SK-N-SH (cell line): ENCODE measurements around the gene COL25A1. TPM values are rescaled to one million over a fixed set of nuclear protein-coding genes. Genes with fewer than 3 reads are reported as not detected.

Experiments
- CTCF ChIA-PET: fragments of 300-600, 350-600 bp; formaldehyde crosslinking; extraction: SDS; loops from one replicate; lab custom pipeline; 2021; lab: Yijun Ruan, JAX
- POLR2A ChIA-PET: fragments of 350-600 bp; sonication (Branson Sonifier 250); formaldehyde crosslinking; extraction: SDS; loops from one replicate; lab custom pipeline; 2020; ENCODE audit warnings: antibody characterized with exemption, inconsistent platforms; lab: Yijun Ruan, JAX
- DNase-seq: peaks from one replicate; pipeline ENCODE4 v3.0.0; 2012
- H2AFZ ChIP-seq: fragments of 200-600 bp; sonication (generic); 2 replicates; pipeline ENCODE4 v1.8.1; 2016; ENCODE audit warnings: antibody characterized with exemption, mild to moderate bottlenecking, low read depth
- H3F3A ChIP-seq: fragments of 200-600 bp; sonication (generic); replicated peaks from 2 replicates; pipeline ENCODE3; 2016; ENCODE audit warnings: antibody characterized with exemption, mild to moderate bottlenecking; ENCODE audit not compliant: insufficient read depth
- H3K27ac ChIP-seq, 2 experiments: fragments of 200-500 bp in 1 of 2; fragments of 200-600 bp in 1 of 2; sonication (Bioruptor generic) in 1 of 2; sonication (generic), shearing (Covaris generic) in 1 of 2; 2 replicates each; pipeline versions ENCODE4 v1.5.1 to v1.6.1; 2014 to 2016; ENCODE audit warnings: low read depth in 2 of 2, inconsistent platforms in 1 of 2, low read length in 1 of 2, mild to moderate bottlenecking in 1 of 2, mixed read lengths in 1 of 2
- H3K27me3 ChIP-seq: fragments of 200-600 bp; sonication (generic), shearing (Covaris generic); 2 replicates; pipeline ENCODE4 v1.6.1; 2016; ENCODE audit warnings: mixed run types; ENCODE audit not compliant: insufficient read depth
- H3K36me3 ChIP-seq, 2 experiments: fragments of 200-500 bp in 1 of 2; fragments of 200-600 bp in 1 of 2; sonication (Bioruptor generic) in 1 of 2; sonication (generic) in 1 of 2; replicated peaks in 1 of 2; 2 replicates each; pipeline versions ENCODE3 to v1.5.1; 2014 to 2016; ENCODE audit warnings: low read length in 1 of 2, mild to moderate bottlenecking in 1 of 2; ENCODE audit not compliant: insufficient read depth in 2 of 2, control insufficient read depth in 1 of 2
- H3K4me1 ChIP-seq, 2 experiments: fragments of 200-500 bp in 1 of 2; fragments of 200-600 bp in 1 of 2; sonication (Bioruptor generic) in 1 of 2; sonication (generic), shearing (Covaris generic) in 1 of 2; 2 replicates each; pipeline versions ENCODE4 v1.5.1 to v1.6.1; 2014 to 2016; ENCODE audit warnings: low read depth in 1 of 2, low read length in 1 of 2, mixed run types in 1 of 2; ENCODE audit not compliant: insufficient read depth in 2 of 2, control insufficient read depth in 1 of 2
- H3K4me2 ChIP-seq: fragments of 200-600 bp; sonication (generic), shearing (Covaris generic); 2 replicates; pipeline ENCODE4 v1.6.1; 2017; ENCODE audit warnings: mixed run types
- H3K4me3 ChIP-seq, 2 experiments: fragments of 200-500 bp in 1 of 2; fragments of 200-600 bp in 1 of 2; sonication (Bioruptor generic) in 1 of 2; sonication (generic), shearing (Covaris generic) in 1 of 2; 2 replicates each; pipeline versions ENCODE4 v1.5.1 to v1.8.1; 2014 to 2016; ENCODE audit warnings: low read depth in 2 of 2, inconsistent platforms in 1 of 2, low read length in 1 of 2, mild to moderate bottlenecking in 1 of 2, mixed read lengths in 1 of 2, moderate library complexity in 1 of 2
- H3K79me2 ChIP-seq: fragments of 200-600 bp; sonication (generic); 2 replicates; pipeline ENCODE4 v1.8.1; 2017; ENCODE audit warnings: mild to moderate bottlenecking; ENCODE audit not compliant: insufficient read depth
- H3K9ac ChIP-seq: fragments of 200-600 bp; sonication (generic); 2 replicates; pipeline ENCODE4 v1.6.1; 2017; ENCODE audit warnings: mixed run types
- H3K9me2 ChIP-seq: fragments of 200-600 bp; sonication (generic); 2 replicates; pipeline ENCODE4 v1.6.1; 2017; ENCODE audit warnings: mixed run types
- H3K9me3 ChIP-seq: fragments of 200-600 bp; sonication (generic); 2 replicates; pipeline ENCODE4 v1.6.1; 2017; ENCODE audit warnings: mixed run types, mild to moderate bottlenecking, moderate library complexity
- H4K20me1 ChIP-seq: fragments of 200-600 bp; sonication (generic); 2 replicates; pipeline ENCODE4 v1.6.1; 2017; ENCODE audit warnings: mild to moderate bottlenecking, mixed run types; ENCODE audit not compliant: insufficient read depth
- CHD2 ChIP-seq: fragments of 150-350 bp; IDR thresholded peaks from 2 replicates; pipeline ENCODE4 v1.6.1; 2018; ENCODE audit warnings: low read length; ENCODE audit not compliant: partially characterized antibody
- ELF1 ChIP-seq: IDR thresholded peaks from 2 replicates; pipeline ENCODE4 v1.4.0; 2012
- EZH2phosphoT487 ChIP-seq: fragments of 200-600 bp; sonication (generic); IDR thresholded peaks from 2 replicates; pipeline ENCODE4 v1.6.1; 2017; ENCODE audit warnings: low read depth, mixed run types, mild to moderate bottlenecking, antibody characterized with exemption, moderate library complexity, borderline replicate concordance
- FOXM1 ChIP-seq: IDR thresholded peaks from 2 replicates; pipeline ENCODE4 v1.4.0; 2012; ENCODE audit warnings: low read depth, mild to moderate bottlenecking
- GABPA ChIP-seq: IDR thresholded peaks from 2 replicates; pipeline ENCODE4 v1.4.0; 2012; ENCODE audit warnings: low read depth, mild to moderate bottlenecking
- GATA2 ChIP-seq: sonication (generic); formaldehyde crosslinking; IDR thresholded peaks from 2 replicates; pipeline ENCODE4 v1.5.0; 2020; ENCODE audit warnings: mild to moderate bottlenecking, missing genetic modification reagents
- IRF3 ChIP-seq: fragments of 150-350 bp; IDR thresholded peaks from 2 replicates; pipeline ENCODE4 v1.6.1; 2016; ENCODE audit warnings: mild to moderate bottlenecking, low read depth, low read length
- JUND ChIP-seq: IDR thresholded peaks from 2 replicates; pipeline ENCODE4 v1.4.0; 2012
- MXI1 ChIP-seq: IDR thresholded peaks from 2 replicates; pipeline ENCODE4 v1.6.1; 2012; ENCODE audit warnings: mild to moderate bottlenecking, low read depth, low read length, improper control_type of control experiment
- NFIC ChIP-seq: IDR thresholded peaks from 2 replicates; pipeline ENCODE4 v1.4.0; 2012; ENCODE audit warnings: borderline replicate concordance
- NRF1 ChIP-seq: IDR thresholded peaks from 2 replicates; pipeline ENCODE4 v1.6.1; 2012; ENCODE audit warnings: low read depth, mild to moderate bottlenecking, low read length
- RFX5 ChIP-seq: IDR thresholded peaks from 2 replicates; pipeline ENCODE4 v1.6.1; 2012; ENCODE audit warnings: mild to moderate bottlenecking, improper control_type of control experiment, low read length
- TAF1 ChIP-seq: IDR thresholded peaks from 2 replicates; pipeline ENCODE4 v1.6.1; 2012; ENCODE audit warnings: low read depth, mild to moderate bottlenecking, low read length, moderate library complexity, borderline replicate concordance
- TEAD4 ChIP-seq: IDR thresholded peaks from 2 replicates; pipeline ENCODE4 v1.4.0; 2012; ENCODE audit warnings: mild to moderate bottlenecking, borderline replicate concordance; ENCODE audit not compliant: insufficient read depth
- USF1 ChIP-seq: IDR thresholded peaks from 2 replicates; pipeline ENCODE4 v1.4.0; 2012; ENCODE audit warnings: low read depth, borderline replicate concordance
- YY1 ChIP-seq: IDR thresholded peaks from 2 replicates; pipeline ENCODE4 v1.4.0; 2012; ENCODE audit warnings: low read depth, mild to moderate bottlenecking
- ZBTB33 ChIP-seq: IDR thresholded peaks from 2 replicates; pipeline ENCODE4 v1.4.0; 2012; ENCODE audit warnings: low read depth, borderline replicate concordance
- WGBS: methylation state at CpG from one replicate; pipeline ENCODE4 v1.1.6; 2017; ENCODE audit warnings: low lambda C conversion rate; 5-methylcytosine and 5-hydroxymethylcytosine counted together
- polyA plus RNA-seq, 3 experiments: library from polyadenylated mRNA; depleted of rRNA; stranded (reverse); fragments of >200 nt; gene quantifications; 2 replicates each; pipeline ENCODE4 v1.2.3, GENCODE V29; 2012
- TF ChIP-seq, protein P1 (sequence below): fragments of 150-350 bp; IDR thresholded peaks from 2 replicates; pipeline ENCODE4 v1.6.1; 2017; ENCODE audit warnings: antibody characterized with exemption, low read length, low read depth, borderline replicate concordance

COL25A1 gene
- polyA plus RNA-seq, 1 of the 3 experiments (the other 2 are of a cell fraction) = not detected

- no peak for DNase-seq
- Histone ChIP-seq H3K9me2 (no peaks in the 10 kb centered on the region), H3K27me3 (no peaks in the 10 kb centered on the region; the same call in 1 of the 2 replicates), H3K4me3 (no peak overlapping the region), H3K4me1 (no peaks in the 10 kb centered on the region), H2AFZ (no peak overlapping the region), H3K9me3 (no peaks in the 10 kb centered on the region), H4K20me1 (no peaks in the 10 kb centered on the region), H3K9ac (no peak overlapping the region), H3K27ac (no peak overlapping the region), H3K4me2 (no peak overlapping the region), H3K36me3 (no peaks in the 10 kb centered on the region), H3K79me2 (no peaks in the 10 kb centered on the region), H3F3A (no peaks in the 10 kb centered on the region)
- CTCF ChIA-PET = interaction anchor here (0.6 kb wide), 1 partner anchor 979 kb away, joined by 4 read pairs; no protein-coding TSS in a partner anchor
- WGBS = 6% methylated on average over 3 of the region's 3 CpGs
- POLR2A ChIA-PET = interaction anchor here (0.6 kb wide), 1 partner anchor 35 kb away, joined by 3 read pairs; no protein-coding TSS in a partner anchor
- no peak for TF ChIP-seq ELF1
- TF ChIP-seq YY1 = no peak
- TF ChIP-seq, protein P1, sequence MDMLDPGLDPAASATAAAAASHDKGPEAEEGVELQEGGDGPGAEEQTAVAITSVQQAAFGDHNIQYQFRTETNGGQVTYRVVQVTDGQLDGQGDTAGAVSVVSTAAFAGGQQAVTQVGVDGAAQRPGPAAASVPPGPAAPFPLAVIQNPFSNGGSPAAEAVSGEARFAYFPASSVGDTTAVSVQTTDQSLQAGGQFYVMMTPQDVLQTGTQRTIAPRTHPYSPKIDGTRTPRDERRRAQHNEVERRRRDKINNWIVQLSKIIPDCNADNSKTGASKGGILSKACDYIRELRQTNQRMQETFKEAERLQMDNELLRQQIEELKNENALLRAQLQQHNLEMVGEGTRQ = no peak
- no peak for TF ChIP-seq USF1
- no peak for TF ChIP-seq JUND
- TF ChIP-seq RFX5 = no peak
- no peak for TF ChIP-seq TEAD4
- TF ChIP-seq GATA2 (CRISPR knock-in tag) = no peak
- no peak for TF ChIP-seq CHD2
- TF ChIP-seq IRF3 = no peak
- TF ChIP-seq TAF1 = no peak
- TF ChIP-seq NFIC = no peak
- no peak for TF ChIP-seq NRF1
- no peak for TF ChIP-seq GABPA
- TF ChIP-seq FOXM1 = no peak
- TF ChIP-seq ZBTB33 = no peak
- TF ChIP-seq EZH2phosphoT487 = no peak
- no peak for TF ChIP-seq MXI1
These were observed 276.9 kb downstream of the COL25A1 start for GRCh38 chr4:109025471-109026076.
